ENCODE measurements around the gene FNDC1. TPM values are rescaled to one million over a fixed set of nuclear protein-coding genes. Genes with fewer than 3 reads are reported as not detected.

Gene FNDC1
- total and polyA plus RNA-seq, 10 of the 15 experiments (the other 5 are each of a cell fraction or from before 2014, with no cell fraction given) = not detected

GRCh38 chr6:159250633-159251032, 81.4 kb downstream of the FNDC1 start:
- ChIA-PET RAD21 (ENCODE audit: unreplicated experiment) (no interaction called here), CTCF (interaction anchor here (1.0 to 1.7 kb wide), 6 partner anchors 8 to 404 kb away, joined by 3 to 5 read pairs (median 4); no protein-coding TSS in a partner anchor), POLR2A (no interaction called here), SMC1A (ENCODE audit: uncharacterized antibody, unreplicated experiment) (interaction anchor here (1.0 to 2.0 kb wide), 2 partner anchors 14 to 216 kb away, joined by 3 to 4 read pairs; no protein-coding TSS in a partner anchor)
- 22% methylated on average over 3 of the region's 3 CpGs for WGBS (ENCODE audit: insufficient coverage, insufficient replicate concordance, low lambda C conversion rate, missing lambda C conversion rate)
- intact Hi-C loops (cut with micrococcal nuclease; ENCODE audit: unreplicated experiment) = no loop called here
- Histone ChIP-seq H3K27ac (ENCODE audit: control insufficient read depth, insufficient read depth) (no peak overlapping the region), H3K36me3 (ENCODE audit: control insufficient read depth in 2 of 2, insufficient read depth in 2 of 2, low read length in 1 of 2) (no peaks in the 10 kb centered on the region), H3K9ac (ENCODE audit: control insufficient read depth, insufficient read depth, low read length) (no peak overlapping the region), H2AFZ (ENCODE audit: control insufficient read depth, low read depth, low read length) (no peak overlapping the region), H3K9me3 (replicated peaks; ENCODE audit: control insufficient read depth, insufficient read depth, low read length) (no peaks in the 10 kb centered on the region), H3K27me3 (replicated peaks in 1 of 2; ENCODE audit: control insufficient read depth in 2 of 2, insufficient read depth in 2 of 2, low read length in 1 of 2) (peaks cover 0 to 3% of the 10 kb centered on the region in 2 experiments; a peak in 1 of 4 replicates), H3K4me1 (ENCODE audit: control insufficient read depth, insufficient read depth, low read length) (no peaks in the 10 kb centered on the region), H3K4me2 (ENCODE audit: control insufficient read depth, insufficient read depth) (no peak overlapping the region), H4K20me1 (ENCODE audit: control insufficient read depth, insufficient read depth) (no peaks in the 10 kb centered on the region), H3K79me2 (ENCODE audit: control insufficient read depth, insufficient read depth, low read length) (no peaks in the 10 kb centered on the region), H3K4me3 (no peak overlapping the region)
- DNase-seq (ENCODE audit: low read depth, low spot score) = no peak
- in situ Hi-C loops (cut with MboI) = no loop called here
- no TSS peak for BruUV-seq (replicated peaks)
- TF ChIP-seq ELK1 (IDR thresholded peaks at IDR 0.05; ENCODE audit: low read depth, low read length) (no peak), ZNF217 (IDR thresholded peaks at IDR 0.05) (no peak), STAT3 (IDR thresholded peaks at IDR 0.05; ENCODE audit: low read depth, low read length) (no peak), CREM (IDR thresholded peaks at IDR 0.05; ENCODE audit: low read depth) (no peak), DPF2 (IDR thresholded peaks at IDR 0.05) (no peak), RUNX3 (IDR thresholded peaks at IDR 0.05; ENCODE audit: low read length) (no peak), EZH2 (IDR thresholded peaks at IDR 0.05; ENCODE audit: borderline replicate concordance, control insufficient read depth, low read depth, low read length) (no peak), BHLHE40 (IDR thresholded peaks at IDR 0.05; ENCODE audit: borderline replicate concordance in 1 of 2, low read depth in 2 of 2, low read length in 1 of 2) (no peak)
- no peak for FAIRE-seq
- ATAC-seq = no peak
